ELR (cell line): Measurements from ENCODE around the gene SERP2.

ENCODE experiments used
- DNase-seq: peaks from one replicate; pipeline ENCODE4 v3.0.0-alpha.2; 2015; ENCODE audit warnings: low read depth

SERP2 gene

GRCh38 chr13:44388427-44389059 lies 14.9 kb downstream of the SERP2 start:
- no peak for DNase-seq

GRCh38 chr13:44389060-44389666 lies 15.5 kb downstream of the SERP2 start:
- no peak for DNase-seq

GRCh38 chr13:44389876-44390275 lies 16.3 kb downstream of the SERP2 start:
- no peak for DNase-seq

- DNase-seq, result no peak
Observed at GRCh38 chr13:44393391-44393790, 19.8 kb downstream of the SERP2 start.

- DNase-seq, result no peak
Observed at GRCh38 chr13:44394658-44395057, 21.0 kb downstream of the SERP2 start.

GRCh38 chr13:44395976-44396694 lies 22.5 kb downstream of the SERP2 start:
- DNase-seq, result no peak

- no peak for DNase-seq
Observed at GRCh38 chr13:44396701-44397580, 23.3 kb downstream of the SERP2 start.

- no peak for DNase-seq
Observed at GRCh38 chr13:44397766-44398223, 24.2 kb downstream of the SERP2 start.

- DNase-seq, result no peak
Observed at GRCh38 chr13:44398606-44399005, 25.0 kb downstream of the SERP2 start.

GRCh38 chr13:44399074-44399473 lies 25.4 kb downstream of the SERP2 start:
- no peak for DNase-seq

- no peak for DNase-seq
Observed at GRCh38 chr13:44400736-44401135, 27.1 kb downstream of the SERP2 start.

GRCh38 chr13:44401577-44401976 lies 28.0 kb downstream of the SERP2 start:
- no peak for DNase-seq

- no peak for DNase-seq
Observed at GRCh38 chr13:44402899-44403445, 29.3 kb downstream of the SERP2 start.

GRCh38 chr13:44403461-44404056 lies 29.9 kb downstream of the SERP2 start:
- DNase-seq, result no peak

GRCh38 chr13:44404261-44405132 lies 30.9 kb downstream of the SERP2 start:
- no peak for DNase-seq

GRCh38 chr13:44406617-44407016 lies 33.0 kb downstream of the SERP2 start:
- DNase-seq, result no peak

- no peak for DNase-seq
Observed at GRCh38 chr13:44407379-44407778, 33.8 kb downstream of the SERP2 start.

- no peak for DNase-seq
Observed at GRCh38 chr13:44407891-44408290, 34.3 kb downstream of the SERP2 start.

- no peak for DNase-seq
Observed at GRCh38 chr13:44409595-44409994, 36.0 kb downstream of the SERP2 start.

- DNase-seq, result no peak
Observed at GRCh38 chr13:44410328-44410859, 36.8 kb downstream of the SERP2 start.
